ENCODE data around the gene COPB2. TPM values are rescaled to one million over a fixed set of nuclear protein-coding genes. Genes with fewer than 3 reads are reported as not detected.

The COPB2 gene
- total RNA-seq, 4 donors from 2014 or later = 38.9 to 43.4 (median 42.1) TPM

GRCh38 chr3:139327861-139328260 is 61.6 kb downstream of the COPB2 start:
- intact Hi-C loops (cut with DNase I; ENCODE audit: low total_unique reads) (loop anchor here (5.0 to 10.0 kb wide), 3 partner anchors 376 to 733 kb away; partner anchors contain the start of gene CEP70), in situ Hi-C loops (cut with MboI; ENCODE audit: low sequenced_read_pairs in 4 of 4) (loop anchor here in 3 of 4 donors (10.0 to 25.0 kb wide), 2 partner anchors 223 to 391 kb away; partner anchors contain the start of genes FOXL2 (in 2 of the 3) and FOXL2NB (in 2 of the 3))
- Histone ChIP-seq H3K36me3 (no peaks in the 10 kb centered on the region), H3K27me3 (peaks cover 0 to 7% (median 0%) of the 10 kb centered on the region in 3 donors), H3K4me3 (no peak overlapping the region), H3K9me3 (no peaks in the 10 kb centered on the region), H3K4me1 (no peaks in the 10 kb centered on the region), H3K27ac (no peak overlapping the region)
- no peak for TF ChIP-seq POLR2A (IDR thresholded peaks at IDR 0.05)
- TF ChIP-seq CTCF (IDR thresholded peaks at IDR 0.05 in 4 of 5, conservative IDR thresholded peaks at IDR 0.05 in 1 of 5) = no peak
- DNase-seq = no peak
- ATAC-seq = no peak

- DNase-seq = no peak
- intact Hi-C loops (cut with DNase I; ENCODE audit: low total_unique reads) (loop anchor here (5.0 to 10.0 kb wide), 3 partner anchors 375 to 732 kb away; partner anchors contain the start of gene CEP70), in situ Hi-C loops (cut with MboI; ENCODE audit: low sequenced_read_pairs in 4 of 4) (loop anchor here in 3 of 4 donors (10.0 to 25.0 kb wide), 2 partner anchors 222 to 390 kb away; partner anchors contain the start of genes FOXL2 (in 2 of the 3) and FOXL2NB (in 2 of the 3))
- no peak overlapping the region for H3K27ac ChIP-seq
- no peaks in the 10 kb centered on the region for H3K9me3 ChIP-seq
- TF ChIP-seq CTCF (IDR thresholded peaks at IDR 0.05 in 4 of 5, conservative IDR thresholded peaks at IDR 0.05 in 1 of 5) (no peak), POLR2A (IDR thresholded peaks at IDR 0.05) (no peak)
- no peak overlapping the region for H3K4me3 ChIP-seq
- H3K4me1 ChIP-seq = no peaks in the 10 kb centered on the region
- H3K27me3 ChIP-seq = peaks cover 0 to 3% (median 0%) of the 10 kb centered on the region in 3 donors
- ATAC-seq = no peak
- no peaks in the 10 kb centered on the region for H3K36me3 ChIP-seq
Measured at GRCh38 chr3:139327231-139327630, 62.2 kb downstream of the COPB2 start.

- ATAC-seq = no peak
- in situ Hi-C loops (cut with MboI; ENCODE audit: low sequenced_read_pairs in 4 of 4) = loop anchor here in 3 of 4 donors (10.0 to 25.0 kb wide), 2 partner anchors 222 to 389 kb away; partner anchors contain the start of genes FOXL2 (in 2 of the 3) and FOXL2NB (in 2 of the 3)
Measured at GRCh38 chr3:139326707-139327106, 62.7 kb downstream of the COPB2 start.

GRCh38 chr3:139326131-139326530 is 63.3 kb downstream of the COPB2 start:
- intact Hi-C loops (cut with DNase I; ENCODE audit: low total_unique reads) (loop anchor here (5.0 to 10.0 kb wide), 3 partner anchors 374 to 731 kb away; partner anchors contain the start of gene CEP70), in situ Hi-C loops (cut with MboI; ENCODE audit: low sequenced_read_pairs in 4 of 4) (loop anchor here in 3 of 4 donors (10.0 to 25.0 kb wide), 2 partner anchors 221 to 389 kb away; partner anchors contain the start of genes FOXL2 (in 2 of the 3) and FOXL2NB (in 2 of the 3))
- DNase-seq (no peak), ATAC-seq (no peak)
- Histone ChIP-seq H3K9me3 (no peaks in the 10 kb centered on the region), H3K36me3 (no peaks in the 10 kb centered on the region), H3K4me1 (no peaks in the 10 kb centered on the region), H3K27ac (no peak overlapping the region), H3K27me3 (no peaks in the 10 kb centered on the region), H3K4me3 (no peak overlapping the region)
- TF ChIP-seq CTCF (IDR thresholded peaks at IDR 0.05 in 4 of 5, conservative IDR thresholded peaks at IDR 0.05 in 1 of 5) = no peak
- TF ChIP-seq POLR2A (IDR thresholded peaks at IDR 0.05) = no peak

More at GRCh38 chr3:139326707-139327106, 62.7 kb downstream of the COPB2 start:
- Histone ChIP-seq H3K27ac (no peak overlapping the region), H3K36me3 (no peaks in the 10 kb centered on the region), H3K9me3 (no peaks in the 10 kb centered on the region), H3K4me1 (no peaks in the 10 kb centered on the region), H3K4me3 (no peak overlapping the region), H3K27me3 (no peaks in the 10 kb centered on the region)
- no peak for DNase-seq
- no peak for TF ChIP-seq CTCF (IDR thresholded peaks at IDR 0.05 in 4 of 5, conservative IDR thresholded peaks at IDR 0.05 in 1 of 5)
- no peak for TF ChIP-seq POLR2A (IDR thresholded peaks at IDR 0.05)
- intact Hi-C loops (cut with DNase I; ENCODE audit: low total_unique reads) = loop anchor here (5.0 to 10.0 kb wide), 3 partner anchors 374 to 732 kb away; partner anchors contain the start of gene CEP70

Data from gastrocnemius medialis (tissue), 4 donors.